Measurements from ENCODE around the gene PTK7. TPM values are rescaled to one million over a fixed set of nuclear protein-coding genes. Genes with fewer than 3 reads are reported as not detected.

The PTK7 gene
- total RNA-seq, 1 experiment from 2014 or later: 3.3 TPM

- H3K4me3 ChIP-seq (ENCODE audit: low read length): no peak overlapping the region
- H3K9ac ChIP-seq (ENCODE audit: low read length): no peak overlapping the region
- no peak overlapping the region for H3K4me2 ChIP-seq (ENCODE audit: low read depth, low read length, poor library complexity, severe bottlenecking)
- H3K79me2 ChIP-seq (ENCODE audit: low read length): no peaks in the 10 kb centered on the region
- peaks cover 4% of the 10 kb centered on the region for H3K4me1 ChIP-seq (ENCODE audit: low read length)
- H3K27me3 ChIP-seq (ENCODE audit: low read length): no peaks in the 10 kb centered on the region
- no peak overlapping the region for H3K27ac ChIP-seq (ENCODE audit: low read length)
- no peak for DNase-seq
- H3K36me3 ChIP-seq (ENCODE audit: insufficient read depth, low read length): no peaks in the 10 kb centered on the region
- H3K9me3 ChIP-seq (ENCODE audit: low read length): no peaks in the 10 kb centered on the region
- H2AFZ ChIP-seq (ENCODE audit: low read length): no peak overlapping the region
- no peaks in the 10 kb centered on the region for H3K9me2 ChIP-seq (replicated peaks; ENCODE audit: insufficient read depth, low read length)
- H4K20me1 ChIP-seq (ENCODE audit: insufficient read depth, low read depth, low read length): no peaks in the 10 kb centered on the region
Measured at GRCh38 chr6:43122146-43122545, 46.0 kb downstream of the PTK7 start.

DNA sequence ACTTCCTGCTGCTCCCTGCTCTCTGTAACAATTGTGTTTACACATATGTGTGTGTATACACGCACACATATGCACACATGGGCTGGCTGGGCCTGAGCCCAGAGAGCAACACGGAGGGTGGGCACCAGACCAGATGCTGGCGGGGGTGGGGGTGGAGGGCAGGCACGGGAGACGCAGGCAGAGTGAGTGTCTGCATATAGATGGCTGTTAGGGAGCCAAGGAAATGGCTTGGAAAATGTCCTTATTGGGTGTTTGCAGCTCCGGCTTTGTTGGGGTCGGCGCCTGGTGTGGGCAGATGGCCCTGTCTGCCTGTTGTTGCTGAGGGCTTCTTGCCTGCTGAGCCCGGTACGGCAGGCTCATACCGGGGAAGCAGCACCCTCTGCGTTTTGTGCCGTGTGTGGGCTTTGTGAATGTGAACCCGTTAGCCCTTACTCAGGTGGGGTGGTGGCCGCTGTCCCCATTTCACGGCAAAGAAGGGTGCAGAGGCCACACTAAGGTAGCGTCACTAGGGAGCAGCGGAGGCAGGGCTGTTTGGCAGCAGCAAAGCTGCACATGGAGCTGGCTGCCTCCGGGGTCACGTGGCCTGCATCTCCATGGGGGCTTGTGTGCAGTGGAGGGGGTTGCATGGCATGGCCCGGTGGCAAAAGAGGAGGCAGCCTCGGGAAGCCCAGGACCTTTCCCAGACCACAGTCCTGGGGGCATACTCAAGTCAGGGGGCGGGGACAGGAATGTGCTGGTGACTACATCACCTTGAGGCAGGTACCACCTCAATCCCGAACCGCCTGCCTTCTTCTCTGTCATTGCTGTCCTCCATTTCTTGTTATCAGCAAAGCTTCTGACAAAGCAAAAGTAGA lies 47.6 kb downstream of the PTK7 start:
- Histone ChIP-seq H3K9me3 (ENCODE audit: low read length) (no peaks in the 10 kb centered on the region), H4K20me1 (ENCODE audit: insufficient read depth, low read depth, low read length) (no peaks in the 10 kb centered on the region), H3K4me1 (ENCODE audit: low read length) (peaks cover 4% of the 10 kb centered on the region), H3K4me2 (ENCODE audit: low read depth, low read length, poor library complexity, severe bottlenecking) (no peak overlapping the region), H3K9ac (ENCODE audit: low read length) (no peak overlapping the region), H3K4me3 (ENCODE audit: low read length) (no peak overlapping the region), H3K27me3 (ENCODE audit: low read length) (no peaks in the 10 kb centered on the region), H3K27ac (ENCODE audit: low read length) (no peak overlapping the region), H3K9me2 (replicated peaks; ENCODE audit: insufficient read depth, low read length) (no peaks in the 10 kb centered on the region), H2AFZ (ENCODE audit: low read length) (no peak overlapping the region), H3K79me2 (ENCODE audit: low read length) (no peaks in the 10 kb centered on the region), H3K36me3 (ENCODE audit: insufficient read depth, low read length) (no peaks in the 10 kb centered on the region)
- DNase-seq: no peak

GRCh38 chr6:43124481-43124880 lies 48.4 kb downstream of the PTK7 start:
- DNase-seq: no peak
- H3K4me2 ChIP-seq (ENCODE audit: low read depth, low read length, poor library complexity, severe bottlenecking): no peak overlapping the region
- H3K27me3 ChIP-seq (ENCODE audit: low read length): no peaks in the 10 kb centered on the region
- H3K4me1 ChIP-seq (ENCODE audit: low read length): peaks cover 5% of the 10 kb centered on the region
- H4K20me1 ChIP-seq (ENCODE audit: insufficient read depth, low read depth, low read length): no peaks in the 10 kb centered on the region
- H3K9me2 ChIP-seq (replicated peaks; ENCODE audit: insufficient read depth, low read length): no peaks in the 10 kb centered on the region
- no peaks in the 10 kb centered on the region for H3K79me2 ChIP-seq (ENCODE audit: low read length)
- H2AFZ ChIP-seq (ENCODE audit: low read length): no peak overlapping the region
- no peaks in the 10 kb centered on the region for H3K9me3 ChIP-seq (ENCODE audit: low read length)
- H3K27ac ChIP-seq (ENCODE audit: low read length): no peak overlapping the region
- H3K36me3 ChIP-seq (ENCODE audit: insufficient read depth, low read length): no peaks in the 10 kb centered on the region
- no peak overlapping the region for H3K9ac ChIP-seq (ENCODE audit: low read length)
- no peak overlapping the region for H3K4me3 ChIP-seq (ENCODE audit: low read length)

DNA sequence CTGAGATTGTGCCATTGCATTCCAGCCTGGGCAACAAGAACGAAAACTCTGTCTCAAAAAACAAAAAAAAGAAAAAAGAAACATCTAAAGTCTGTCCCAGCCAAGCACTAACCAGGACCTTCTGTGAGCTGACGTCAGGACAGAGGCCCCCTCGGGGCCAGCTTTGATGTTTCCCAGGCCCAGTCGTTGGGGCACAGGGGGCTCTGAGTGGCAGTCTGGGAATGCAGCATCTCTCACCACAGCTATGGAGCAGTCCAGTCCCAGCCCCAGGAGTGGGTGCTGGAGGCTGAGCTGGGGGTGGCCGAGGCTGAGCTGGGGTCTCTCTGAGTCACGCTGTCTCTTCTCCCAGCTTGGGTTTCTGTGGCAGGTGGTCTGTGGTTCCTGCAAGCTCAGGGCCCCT lies 49.0 kb downstream of the PTK7 start:
- Histone ChIP-seq H4K20me1 (ENCODE audit: insufficient read depth, low read depth, low read length) (no peaks in the 10 kb centered on the region), H3K79me2 (ENCODE audit: low read length) (no peaks in the 10 kb centered on the region), H3K4me1 (ENCODE audit: low read length) (peaks cover 8% of the 10 kb centered on the region), H2AFZ (ENCODE audit: low read length) (no peak overlapping the region), H3K4me2 (ENCODE audit: low read depth, low read length, poor library complexity, severe bottlenecking) (no peak overlapping the region), H3K27ac (ENCODE audit: low read length) (no peak overlapping the region), H3K9me3 (ENCODE audit: low read length) (no peaks in the 10 kb centered on the region), H3K9me2 (replicated peaks; ENCODE audit: insufficient read depth, low read length) (no peaks in the 10 kb centered on the region), H3K9ac (ENCODE audit: low read length) (no peak overlapping the region), H3K36me3 (ENCODE audit: insufficient read depth, low read length) (no peaks in the 10 kb centered on the region), H3K27me3 (ENCODE audit: low read length) (no peaks in the 10 kb centered on the region), H3K4me3 (ENCODE audit: low read length) (no peak overlapping the region)
- no peak for DNase-seq

- no peaks in the 10 kb centered on the region for H3K9me3 ChIP-seq (ENCODE audit: low read length)
- peaks cover 8% of the 10 kb centered on the region for H3K4me1 ChIP-seq (ENCODE audit: low read length)
- H3K27ac ChIP-seq (ENCODE audit: low read length): no peak overlapping the region
- H3K9ac ChIP-seq (ENCODE audit: low read length): no peak overlapping the region
- H2AFZ ChIP-seq (ENCODE audit: low read length): no peak overlapping the region
- H3K4me3 ChIP-seq (ENCODE audit: low read length): no peak overlapping the region
- no peaks in the 10 kb centered on the region for H3K9me2 ChIP-seq (replicated peaks; ENCODE audit: insufficient read depth, low read length)
- H3K27me3 ChIP-seq (ENCODE audit: low read length): no peaks in the 10 kb centered on the region
- DNase-seq: no peak
- no peak overlapping the region for H3K4me2 ChIP-seq (ENCODE audit: low read depth, low read length, poor library complexity, severe bottlenecking)
- no peaks in the 10 kb centered on the region for H3K36me3 ChIP-seq (ENCODE audit: insufficient read depth, low read length)
- no peaks in the 10 kb centered on the region for H3K79me2 ChIP-seq (ENCODE audit: low read length)
- H4K20me1 ChIP-seq (ENCODE audit: insufficient read depth, low read depth, low read length): no peaks in the 10 kb centered on the region
Measured at GRCh38 chr6:43125555-43125954, 49.4 kb downstream of the PTK7 start.

GRCh38 chr6:43127180-43127579 lies 51.1 kb downstream of the PTK7 start:
- no peaks in the 10 kb centered on the region for H3K9me2 ChIP-seq (replicated peaks; ENCODE audit: insufficient read depth, low read length)
- H3K4me2 ChIP-seq (ENCODE audit: low read depth, low read length, poor library complexity, severe bottlenecking): no peak overlapping the region
- no peaks in the 10 kb centered on the region for H3K27me3 ChIP-seq (ENCODE audit: low read length)
- DNase-seq: no peak
- H3K9ac ChIP-seq (ENCODE audit: low read length): no peak overlapping the region
- no peak overlapping the region for H2AFZ ChIP-seq (ENCODE audit: low read length)
- no peaks in the 10 kb centered on the region for H4K20me1 ChIP-seq (ENCODE audit: insufficient read depth, low read depth, low read length)
- H3K79me2 ChIP-seq (ENCODE audit: low read length): no peaks in the 10 kb centered on the region
- H3K27ac ChIP-seq (ENCODE audit: low read length): no peak overlapping the region
- H3K9me3 ChIP-seq (ENCODE audit: low read length): no peaks in the 10 kb centered on the region
- no peak overlapping the region for H3K4me3 ChIP-seq (ENCODE audit: low read length)
- no peaks in the 10 kb centered on the region for H3K36me3 ChIP-seq (ENCODE audit: insufficient read depth, low read length)
- peaks cover 4% of the 10 kb centered on the region for H3K4me1 ChIP-seq (ENCODE audit: low read length)

GRCh38 chr6:43127877-43128276 lies 51.8 kb downstream of the PTK7 start:
- Histone ChIP-seq H3K9me3 (ENCODE audit: low read length) (no peaks in the 10 kb centered on the region), H4K20me1 (ENCODE audit: insufficient read depth, low read depth, low read length) (no peaks in the 10 kb centered on the region), H3K36me3 (ENCODE audit: insufficient read depth, low read length) (no peaks in the 10 kb centered on the region), H3K4me1 (ENCODE audit: low read length) (peaks cover 4% of the 10 kb centered on the region), H3K4me2 (ENCODE audit: low read depth, low read length, poor library complexity, severe bottlenecking) (no peak overlapping the region), H3K9ac (ENCODE audit: low read length) (no peak overlapping the region), H3K9me2 (replicated peaks; ENCODE audit: insufficient read depth, low read length) (no peaks in the 10 kb centered on the region), H3K27ac (ENCODE audit: low read length) (no peak overlapping the region), H3K27me3 (ENCODE audit: low read length) (no peaks in the 10 kb centered on the region), H3K79me2 (ENCODE audit: low read length) (no peaks in the 10 kb centered on the region), H2AFZ (ENCODE audit: low read length) (no peak overlapping the region), H3K4me3 (ENCODE audit: low read length) (no peak overlapping the region)
- no peak for DNase-seq

DNA sequence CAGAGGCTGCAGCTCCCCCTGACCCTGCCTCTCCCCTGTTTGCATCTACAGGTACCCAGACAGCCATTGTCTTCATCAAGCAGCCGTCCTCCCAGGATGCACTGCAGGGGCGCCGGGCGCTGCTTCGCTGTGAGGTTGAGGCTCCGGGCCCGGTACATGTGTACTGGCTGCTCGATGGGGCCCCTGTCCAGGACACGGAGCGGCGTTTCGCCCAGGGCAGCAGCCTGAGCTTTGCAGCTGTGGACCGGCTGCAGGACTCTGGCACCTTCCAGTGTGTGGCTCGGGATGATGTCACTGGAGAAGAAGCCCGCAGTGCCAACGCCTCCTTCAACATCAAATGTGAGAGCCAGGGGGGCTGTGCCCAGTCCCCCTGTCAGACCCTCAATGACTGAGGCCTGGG lies 52.8 kb downstream of the PTK7 start:
- H3K9me2 ChIP-seq (replicated peaks; ENCODE audit: insufficient read depth, low read length): no peaks in the 10 kb centered on the region
- H3K9ac ChIP-seq (ENCODE audit: low read length): no peak overlapping the region
- DNase-seq: no peak
- no peak overlapping the region for H3K4me3 ChIP-seq (ENCODE audit: low read length)
- no peak overlapping the region for H3K4me2 ChIP-seq (ENCODE audit: low read depth, low read length, poor library complexity, severe bottlenecking)
- H3K9me3 ChIP-seq (ENCODE audit: low read length): no peaks in the 10 kb centered on the region
- no peak overlapping the region for H3K27ac ChIP-seq (ENCODE audit: low read length)
- no peaks in the 10 kb centered on the region for H3K36me3 ChIP-seq (ENCODE audit: insufficient read depth, low read length)
- H3K27me3 ChIP-seq (ENCODE audit: low read length): no peaks in the 10 kb centered on the region
- peaks cover 4% of the 10 kb centered on the region for H3K4me1 ChIP-seq (ENCODE audit: low read length)
- H3K79me2 ChIP-seq (ENCODE audit: low read length): no peaks in the 10 kb centered on the region
- no peaks in the 10 kb centered on the region for H4K20me1 ChIP-seq (ENCODE audit: insufficient read depth, low read depth, low read length)
- H2AFZ ChIP-seq (ENCODE audit: low read length): no peak overlapping the region
